Measurements from ENCODE around the gene TANC1. TPM values are rescaled to one million over a fixed set of nuclear protein-coding genes. Genes with fewer than 3 reads are reported as not detected.
A peak's percentile ranks its signal among the peaks of the same experiment; 100 is the strongest.

Gene TANC1
- total RNA-seq, 1 donor from 2014 or later = 56.9 TPM

- no peak overlapping the region for H3K4me3 Mint-ChIP-seq
- DNase-seq (ENCODE audit: extremely low spot score, unreplicated experiment) = no peak
- no peak overlapping the region for H3K27ac Mint-ChIP-seq
- TF ChIP-seq CTCF (conservative IDR thresholded peaks at IDR 0.05) = no peak
- H3K36me3 Mint-ChIP-seq = no peaks in the 10 kb centered on the region
- peaks cover 12% of the 10 kb centered on the region for H3K9me3 Mint-ChIP-seq
- peaks cover 24% of the 10 kb centered on the region for H3K4me1 Mint-ChIP-seq (ENCODE audit: unreplicated experiment)
- no peaks in the 10 kb centered on the region for H3K27me3 Mint-ChIP-seq
Observed at GRCh38 chr2:158926478-158926948, 41.9 kb upstream of the TANC1 start.

- Mint-ChIP-seq H3K36me3 (no peaks in the 10 kb centered on the region), H3K27ac (no peak overlapping the region), H3K27me3 (no peaks in the 10 kb centered on the region), H3K9me3 (peaks cover 12% of the 10 kb centered on the region), H3K4me1 (ENCODE audit: unreplicated experiment) (peaks cover 17% of the 10 kb centered on the region), H3K4me3 (no peak overlapping the region)
- DNase-seq (ENCODE audit: extremely low spot score, unreplicated experiment) = no peak
- no peak for TF ChIP-seq CTCF (conservative IDR thresholded peaks at IDR 0.05)
Observed at GRCh38 chr2:158928515-158928914, 39.9 kb upstream of the TANC1 start.

GRCh38 chr2:158928965-158929364, 39.5 kb upstream of the TANC1 start:
- H3K27ac Mint-ChIP-seq = no peak overlapping the region
- H3K4me1 Mint-ChIP-seq (ENCODE audit: unreplicated experiment) = peaks cover 12% of the 10 kb centered on the region
- no peaks in the 10 kb centered on the region for H3K36me3 Mint-ChIP-seq
- no peak for TF ChIP-seq CTCF (conservative IDR thresholded peaks at IDR 0.05)
- no peaks in the 10 kb centered on the region for H3K27me3 Mint-ChIP-seq
- no peak overlapping the region for H3K4me3 Mint-ChIP-seq
- H3K9me3 Mint-ChIP-seq = peaks cover 12% of the 10 kb centered on the region
- DNase-seq (ENCODE audit: extremely low spot score, unreplicated experiment) = no peak

- TF ChIP-seq CTCF (conservative IDR thresholded peaks at IDR 0.05) = no peak
- Mint-ChIP-seq H3K27ac (no peak overlapping the region), H3K36me3 (no peaks in the 10 kb centered on the region), H3K4me1 (ENCODE audit: unreplicated experiment) (peaks cover 13% of the 10 kb centered on the region), H3K4me3 (peak overlapping the region; percentile 32), H3K27me3 (no peaks in the 10 kb centered on the region), H3K9me3 (peaks cover 12% of the 10 kb centered on the region)
- DNase-seq (ENCODE audit: extremely low spot score, unreplicated experiment) = no peak
Observed at GRCh38 chr2:158931572-158931971, 36.9 kb upstream of the TANC1 start.

GRCh38 chr2:158932131-158932645, 36.3 kb upstream of the TANC1 start:
- Mint-ChIP-seq H3K4me1 (ENCODE audit: unreplicated experiment) (peaks cover 18% of the 10 kb centered on the region), H3K27ac (no peak overlapping the region)

More at GRCh38 chr2:158932131-158932645, 36.3 kb upstream of the TANC1 start:
- TF ChIP-seq CTCF (conservative IDR thresholded peaks at IDR 0.05) = no peak
- peaks cover 12% of the 10 kb centered on the region for H3K9me3 Mint-ChIP-seq
- H3K27me3 Mint-ChIP-seq = no peaks in the 10 kb centered on the region
- H3K36me3 Mint-ChIP-seq = no peaks in the 10 kb centered on the region
- peak overlapping the region; percentile 32 for H3K4me3 Mint-ChIP-seq
- no peak for DNase-seq (ENCODE audit: extremely low spot score, unreplicated experiment)
